Neural cell (in vitro differentiated cells): Measurements from ENCODE around the gene QPRT.

Experiments used
- CTCF ChIP-seq: fragments of 450-650 bp; IDR thresholded peaks from 2 replicates; pipeline ENCODE4 v1.5.1; 2014; ENCODE audit warnings: antibody characterized with exemption, mild to moderate bottlenecking, moderate library complexity; ENCODE audit not compliant: poor library complexity, severe bottlenecking
- POLR2AphosphoS5 ChIP-seq: IDR thresholded peaks from 2 replicates; pipeline ENCODE4 v1.6.1; 2012
- TAF1 ChIP-seq: IDR thresholded peaks from 2 replicates; pipeline ENCODE4 v1.6.1; 2012; ENCODE audit warnings: low read depth

GRCh38 chr16:29665294-29666077 lies 13.5 kb upstream of the QPRT start:
- no peak for TF ChIP-seq CTCF
- no peak for TF ChIP-seq POLR2AphosphoS5
- no peak for TF ChIP-seq TAF1
